ENCODE results near the gene KCNK1.

The KCNK1 gene

DNA sequence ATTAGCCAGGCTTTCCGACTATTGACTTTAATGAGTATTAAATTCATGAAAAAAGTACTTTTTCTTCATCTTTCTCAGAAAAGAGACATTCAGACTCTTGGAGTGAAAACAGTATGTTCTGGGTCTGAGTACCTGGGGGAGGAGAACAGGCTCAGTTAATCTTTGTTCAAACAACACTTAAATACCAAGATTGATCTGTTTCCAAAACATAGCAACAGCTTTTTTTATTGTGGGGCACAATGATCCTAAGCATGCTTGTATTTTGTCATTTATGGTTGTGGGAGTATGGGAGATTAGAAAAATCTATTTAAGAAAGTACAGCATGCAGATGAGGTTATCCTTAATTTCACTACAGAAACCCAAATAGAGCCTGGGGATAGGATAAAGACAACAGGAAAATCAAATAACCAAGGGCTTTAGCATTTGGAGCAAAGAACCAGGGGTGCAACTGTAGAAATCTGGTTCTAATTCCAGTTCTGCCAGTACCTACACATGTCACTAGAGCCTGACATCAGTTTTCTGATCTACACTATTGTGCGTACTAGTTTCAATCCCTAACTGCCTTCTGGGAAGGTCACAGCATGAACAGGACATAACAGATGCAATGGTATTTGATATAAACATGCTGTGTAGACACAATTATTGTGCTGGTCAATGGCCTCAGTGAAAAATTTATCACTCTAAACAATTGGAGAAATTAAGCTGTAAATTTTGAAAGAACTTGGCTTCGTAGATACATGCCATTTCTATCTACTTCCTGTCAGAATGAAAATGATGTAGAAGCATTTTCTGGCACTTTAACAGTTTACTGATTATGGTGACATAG lies 91.2 kb downstream of the KCNK1 start:
- DNase-seq (ENCODE audit: low spot score) = no peak

DNA sequence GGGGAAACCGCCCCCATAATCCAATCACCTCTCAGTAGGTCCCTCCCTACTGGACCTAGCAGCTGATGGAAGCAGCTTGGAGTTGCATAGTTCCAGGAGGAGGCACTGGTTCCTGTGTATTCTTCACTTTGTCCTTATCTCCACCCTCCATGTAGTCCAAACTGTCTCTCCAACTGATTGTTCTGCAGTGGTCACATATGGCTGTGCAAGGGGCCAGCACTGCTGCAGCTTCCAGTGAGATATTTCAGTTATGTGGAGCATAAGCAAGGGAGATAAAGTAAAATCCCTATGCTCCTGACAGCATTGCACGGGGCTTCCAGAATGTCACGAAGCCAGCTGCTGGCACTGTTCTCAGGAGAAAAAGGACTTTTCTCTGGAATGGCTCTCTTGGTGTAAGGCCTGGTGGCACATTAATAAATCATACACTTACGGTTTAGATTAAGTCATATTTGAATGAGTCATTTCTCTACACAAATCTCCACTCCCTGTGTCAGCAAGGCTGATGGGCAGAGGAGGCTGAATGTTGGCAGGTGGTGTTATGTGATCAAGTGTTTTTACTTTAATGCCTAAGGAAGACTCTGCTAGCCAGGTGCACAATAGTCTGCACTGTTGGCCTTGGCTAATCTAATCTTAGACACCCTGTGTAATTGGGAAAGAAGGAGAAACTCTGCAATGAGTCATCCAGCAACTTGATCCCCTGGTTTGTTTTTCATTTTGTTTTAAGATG lies 93.4 kb downstream of the KCNK1 start:
- DNase-seq (ENCODE audit: low spot score) = no peak

DNA sequence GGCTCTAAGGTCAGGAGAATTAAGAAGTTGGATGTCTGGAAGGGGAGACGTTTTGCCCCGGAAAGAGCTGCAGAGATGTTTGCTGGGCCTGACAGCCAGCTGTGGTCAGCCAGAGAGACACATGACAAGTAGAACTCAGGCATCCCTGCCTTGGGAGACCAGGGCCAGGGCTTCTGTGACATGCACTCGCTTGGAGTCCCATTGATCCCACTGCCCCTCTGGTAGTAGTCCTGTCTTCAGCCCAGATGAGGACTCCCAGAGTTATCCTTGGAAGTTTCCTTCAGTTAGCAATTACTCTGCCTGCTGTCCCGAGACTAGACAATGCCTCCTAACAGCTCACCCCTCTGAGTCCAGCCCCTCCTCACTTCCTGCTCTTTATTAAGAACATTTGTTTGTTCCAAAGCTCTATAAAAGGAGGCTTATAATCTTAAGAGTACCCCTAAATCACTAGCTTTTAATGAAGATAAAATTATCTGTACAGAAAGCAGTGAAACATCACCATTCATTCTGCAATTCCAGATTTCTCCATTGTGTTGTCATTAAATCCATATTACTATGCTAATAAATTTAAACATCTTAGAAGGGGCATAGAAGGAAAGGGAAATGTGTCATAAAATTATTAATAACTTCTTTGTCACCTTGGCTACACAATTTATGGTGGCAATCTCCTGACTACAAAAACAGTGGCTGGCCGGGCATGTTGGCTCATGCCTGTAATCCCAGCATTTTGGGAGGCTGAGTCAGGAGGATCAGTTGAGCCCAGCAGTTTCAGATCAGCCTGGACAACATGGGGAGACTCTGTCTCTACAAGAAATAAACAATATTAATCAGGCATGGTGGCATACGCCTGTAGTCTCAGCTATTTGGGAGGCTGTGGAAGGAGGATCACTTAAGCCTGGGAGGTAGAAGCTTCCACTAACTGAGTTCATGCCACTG lies 94.2 kb downstream of the KCNK1 start:
- DNase-seq (ENCODE audit: low spot score) = no peak

DNA sequence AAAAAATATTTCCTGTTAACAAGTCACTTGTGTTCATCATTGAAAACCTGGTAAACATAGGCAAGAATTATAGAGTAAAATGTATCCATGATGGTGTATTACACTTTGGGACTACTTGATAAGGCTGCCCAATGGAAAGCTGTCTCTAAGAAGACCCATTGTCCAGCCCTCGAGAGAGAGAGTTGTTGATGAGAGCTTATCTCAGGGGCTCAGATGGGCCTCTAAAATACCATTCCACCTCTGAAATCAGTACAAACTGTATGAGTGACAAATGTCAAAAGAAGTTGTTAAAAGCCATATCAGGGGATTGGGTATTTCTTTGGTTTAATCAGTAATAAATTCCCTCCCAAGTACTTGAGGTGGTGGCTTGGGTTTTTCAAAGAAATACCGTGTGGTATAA lies 96.1 kb downstream of the KCNK1 start:
- no peak for DNase-seq (ENCODE audit: low spot score)

DNA sequence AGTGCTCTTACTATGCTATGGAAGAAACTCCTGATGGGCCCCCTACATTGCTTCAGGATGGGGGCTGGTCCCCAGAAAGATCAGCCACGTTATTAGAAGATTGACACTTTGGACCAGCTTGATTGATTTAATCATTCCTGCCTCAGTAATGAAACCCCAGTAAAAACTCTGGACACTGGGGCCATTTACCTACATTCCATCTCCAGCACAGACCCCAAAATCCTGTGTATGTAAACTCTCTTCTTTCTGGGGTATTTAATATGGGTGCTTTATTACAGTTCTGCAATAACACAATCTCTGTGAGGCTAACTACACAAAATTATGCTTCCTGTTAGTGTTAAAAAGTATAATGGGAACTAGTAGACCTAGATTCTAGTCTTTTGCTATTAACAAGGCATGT lies 96.6 kb downstream of the KCNK1 start:
- no peak for DNase-seq (ENCODE audit: low spot score)

DNA sequence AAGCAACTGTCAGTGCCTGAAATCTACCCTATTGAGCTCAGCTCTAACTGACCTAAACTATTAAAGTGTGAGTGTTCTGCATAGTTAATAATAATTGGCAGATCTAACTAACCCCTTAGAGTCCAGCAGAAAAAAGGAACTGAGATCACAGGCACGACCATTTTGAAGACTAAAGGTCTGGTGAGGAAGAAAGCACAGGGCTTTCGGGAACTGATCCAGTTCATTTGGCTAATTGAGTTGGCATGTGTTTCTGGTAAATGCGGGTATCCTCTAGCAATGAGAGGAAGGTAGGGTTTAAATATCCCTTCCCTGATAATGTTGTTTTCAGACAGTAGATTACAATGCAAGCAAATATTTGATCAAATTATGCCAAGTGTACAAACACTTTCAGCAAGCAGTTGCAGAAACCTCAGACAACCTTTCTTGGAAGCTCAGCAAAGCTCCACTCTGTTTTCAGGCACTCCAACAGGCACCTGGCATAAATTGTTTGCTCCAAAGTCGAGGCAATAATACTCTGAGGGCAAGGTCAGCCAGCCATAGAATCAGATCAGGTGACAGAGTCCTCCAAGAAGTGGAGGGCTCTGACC lies 100.8 kb downstream of the KCNK1 start:
- DNase-seq (ENCODE audit: low spot score) = no peak

DNA sequence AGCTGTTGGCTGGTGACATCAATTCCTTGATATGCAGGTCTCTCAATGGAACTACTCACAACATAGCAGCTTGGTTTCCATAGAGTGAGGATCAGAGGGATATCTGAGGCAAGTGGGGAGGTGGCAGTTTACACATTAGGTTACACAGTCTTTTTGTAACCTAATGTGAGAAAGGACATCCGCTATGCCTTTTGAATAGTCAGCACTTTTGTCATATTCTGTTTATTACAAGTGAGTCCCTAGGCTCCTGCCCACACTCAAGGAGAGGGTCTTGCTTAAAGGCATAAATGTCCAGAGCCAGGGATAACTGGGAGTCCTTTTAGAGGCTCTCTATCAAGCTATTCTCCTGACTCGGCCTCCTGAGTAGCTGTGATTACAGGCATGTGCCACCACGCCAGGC lies 104.2 kb downstream of the KCNK1 start:
- no peak for DNase-seq (ENCODE audit: low spot score)

DNA sequence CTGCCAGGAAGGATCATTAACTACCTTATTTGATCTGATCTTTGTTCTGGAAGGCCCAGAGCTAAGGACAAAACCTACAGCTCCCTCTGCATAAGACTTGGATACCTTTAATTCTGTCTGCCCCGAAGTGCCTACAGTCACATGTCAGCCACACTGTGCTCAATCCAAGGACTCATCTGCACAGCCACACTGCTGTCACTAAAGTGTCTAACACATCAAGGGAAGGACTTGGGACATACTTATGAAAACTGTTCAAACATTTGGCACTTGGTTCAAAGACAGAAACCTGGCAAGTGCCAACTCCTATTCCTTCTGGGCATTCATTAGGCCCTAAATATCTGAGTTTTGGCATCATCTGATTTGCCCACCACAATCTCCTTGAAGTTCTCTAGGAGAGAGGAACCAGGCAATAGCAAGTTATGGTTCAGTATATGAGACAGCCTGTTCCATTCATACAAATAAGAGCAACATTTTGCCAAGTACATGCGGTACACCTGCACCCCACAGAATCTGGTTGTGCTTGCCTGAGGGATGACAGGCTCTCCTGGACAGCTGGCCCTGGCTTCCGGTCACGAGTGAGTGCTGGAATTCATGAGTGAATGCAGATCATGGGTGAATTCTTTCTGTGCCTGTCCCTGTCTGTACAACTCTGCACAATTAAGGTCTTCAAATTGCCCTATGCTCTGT lies 105.9 kb downstream of the KCNK1 start:
- DNase-seq (ENCODE audit: low spot score) = no peak

DNA sequence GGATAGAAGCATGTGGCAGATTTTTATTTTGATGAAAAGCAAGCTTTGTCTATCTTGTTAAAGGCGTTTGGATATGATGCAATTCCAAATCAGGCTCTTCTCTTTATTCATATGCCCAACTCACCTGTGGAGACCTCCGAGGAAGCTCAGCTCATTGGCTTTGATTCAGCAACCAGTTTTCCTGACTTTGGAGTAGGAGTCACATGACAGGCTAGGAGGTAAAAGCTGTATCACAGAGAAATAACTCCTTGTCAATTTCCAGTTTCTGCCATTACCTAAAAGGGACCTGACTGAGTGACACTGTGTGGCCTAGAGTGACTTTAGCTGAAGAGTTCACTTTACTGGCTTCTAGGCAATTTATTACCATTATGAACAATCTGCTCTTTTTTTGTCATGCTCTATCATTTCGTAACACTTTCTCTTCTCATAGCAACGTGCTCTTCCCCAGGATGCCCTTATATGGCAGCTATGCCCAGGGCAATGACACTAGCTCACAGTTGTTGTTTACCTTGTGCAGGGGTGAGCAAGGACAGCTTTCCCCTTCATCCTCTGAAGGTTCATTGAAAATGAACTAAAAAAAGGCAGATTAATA lies 107.2 kb downstream of the KCNK1 start:
- no peak for DNase-seq (ENCODE audit: low spot score)
